ENCODE results near the gene HYAL1.

HYAL1 gene

GRCh38 chr3:50278123-50278879 is 25.1 kb downstream of the HYAL1 start:
- in situ Hi-C loops (cut with MboI; ENCODE audit: low pct_unique_long_range_greater_than_20kb, low sequenced_read_pairs, unreplicated experiment), result loop anchor here (10.0 kb wide), 1 partner anchor 54 kb away; no protein-coding TSS in a partner anchor
- no peak for DNase-seq (ENCODE audit: low spot score)
- TF ChIP-seq CTCF (IDR thresholded peaks at IDR 0.05; ENCODE audit: extremely low read depth, insufficient read depth, missing control alignments), result no peak

GRCh38 chr3:50276762-50277101 is 26.6 kb downstream of the HYAL1 start:
- TF ChIP-seq CTCF (IDR thresholded peaks at IDR 0.05; ENCODE audit: extremely low read depth, insufficient read depth, missing control alignments), result no peak
- in situ Hi-C loops (cut with MboI; ENCODE audit: low pct_unique_long_range_greater_than_20kb, low sequenced_read_pairs, unreplicated experiment), result loop anchor here (10.0 kb wide), 1 partner anchor 52 kb away; no protein-coding TSS in a partner anchor
- no peak for DNase-seq (ENCODE audit: low spot score)

- in situ Hi-C loops (cut with MboI; ENCODE audit: low pct_unique_long_range_greater_than_20kb, low sequenced_read_pairs, unreplicated experiment), result loop anchor here (10.0 kb wide), 1 partner anchor 51 kb away; no protein-coding TSS in a partner anchor
- no peak for TF ChIP-seq CTCF (IDR thresholded peaks at IDR 0.05; ENCODE audit: extremely low read depth, insufficient read depth, missing control alignments)
Observed at GRCh38 chr3:50275996-50276761, 27.2 kb downstream of the HYAL1 start.

GRCh38 chr3:50275141-50275995 is 28.0 kb downstream of the HYAL1 start:
- DNase-seq (ENCODE audit: low spot score), result peak; percentile 47
- no peak for TF ChIP-seq CTCF (IDR thresholded peaks at IDR 0.05; ENCODE audit: extremely low read depth, insufficient read depth, missing control alignments)
- in situ Hi-C loops (cut with MboI; ENCODE audit: low pct_unique_long_range_greater_than_20kb, low sequenced_read_pairs, unreplicated experiment), result loop anchor here (10.0 kb wide), 1 partner anchor 51 kb away; no protein-coding TSS in a partner anchor

More at GRCh38 chr3:50275996-50276761, 27.2 kb downstream of the HYAL1 start:
- DNase-seq (ENCODE audit: low spot score), result no peak

GRCh38 chr3:50274371-50275104 is 28.8 kb downstream of the HYAL1 start:
- in situ Hi-C loops (cut with MboI; ENCODE audit: low pct_unique_long_range_greater_than_20kb, low sequenced_read_pairs, unreplicated experiment), result loop anchor here (10.0 kb wide), 1 partner anchor 50 kb away; no protein-coding TSS in a partner anchor
- peak; percentile 56 for TF ChIP-seq CTCF (IDR thresholded peaks at IDR 0.05; ENCODE audit: extremely low read depth, insufficient read depth, missing control alignments)
- peak; percentile 81 for DNase-seq (ENCODE audit: low spot score)
